GM19455 (cell line): ENCODE data around the gene CFAP410.

Experiments
- ATAC-seq: cut with Tn5 transposase; IDR thresholded peaks from one replicate; pipeline ENCODE4 v1.9.1; 2021; ENCODE audit not compliant: unreplicated experiment

CFAP410 gene

GRCh38 chr21:44331650-44332307, 7.4 kb downstream of the CFAP410 start:
- ATAC-seq, result no peak

GRCh38 chr21:44331209-44331608, 8.0 kb downstream of the CFAP410 start:
- no peak for ATAC-seq

DNA sequence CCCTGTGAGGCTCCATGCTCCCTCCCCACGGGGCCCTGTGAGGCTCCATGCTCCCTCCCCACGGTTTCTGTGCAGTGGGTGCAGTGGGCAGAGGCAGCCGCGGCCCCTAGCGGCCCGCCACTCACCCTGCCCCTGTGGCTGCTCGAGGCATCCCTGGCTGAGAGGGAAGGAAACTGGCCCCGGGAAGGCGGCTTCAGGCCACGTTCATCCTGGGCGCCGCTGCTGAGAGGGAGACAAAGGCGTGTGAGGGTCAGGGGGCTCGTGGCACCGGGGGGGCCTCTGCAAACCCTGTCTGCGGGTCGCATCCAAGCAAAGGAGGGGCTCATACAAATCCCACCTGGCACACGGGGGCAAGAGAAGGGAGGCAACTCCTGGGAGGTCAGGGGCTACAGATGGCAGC, 8.5 kb downstream of the CFAP410 start:
- ATAC-seq, result no peak

GRCh38 chr21:44329971-44330681, 9.1 kb downstream of the CFAP410 start:
- ATAC-seq, result no peak

DNA sequence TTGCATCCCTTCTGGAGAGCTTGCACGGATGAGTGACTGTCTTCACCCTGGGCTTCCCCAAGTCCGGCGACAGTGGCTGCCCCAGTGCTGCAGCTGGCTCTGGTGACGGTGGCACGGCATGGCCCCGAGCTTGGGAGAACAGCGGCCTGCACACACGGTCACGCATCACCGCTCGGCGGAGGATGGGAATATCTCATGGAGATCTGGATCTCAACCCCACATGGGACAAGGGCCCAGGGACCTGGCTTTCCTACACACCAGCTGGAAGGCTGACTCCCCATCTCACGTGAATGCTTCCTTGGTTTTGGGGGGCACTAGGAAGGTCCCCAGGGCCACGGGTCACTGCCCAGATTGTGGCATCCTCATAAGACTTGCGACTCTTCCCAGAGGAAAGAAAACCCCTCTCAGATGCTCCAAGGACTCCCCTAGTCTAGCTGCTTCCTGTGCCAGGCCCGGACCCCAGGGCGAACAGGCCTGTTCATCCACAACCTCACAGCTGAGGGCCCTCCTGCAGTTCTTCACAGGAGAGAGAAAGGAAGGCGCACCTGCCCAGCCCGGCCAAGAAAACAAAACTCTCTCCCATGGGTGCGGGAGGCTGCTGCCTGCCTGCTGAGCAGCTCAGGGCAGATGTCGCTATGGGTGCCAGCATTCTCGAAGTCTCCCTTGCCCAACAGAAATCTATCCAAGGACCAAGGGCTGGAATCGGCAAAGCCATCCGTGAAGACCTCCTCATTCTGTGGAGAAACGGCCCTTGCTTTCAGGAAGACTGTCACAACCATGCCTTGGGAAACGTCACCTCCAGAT, 9.9 kb downstream of the CFAP410 start:
- ATAC-seq, result no peak

DNA sequence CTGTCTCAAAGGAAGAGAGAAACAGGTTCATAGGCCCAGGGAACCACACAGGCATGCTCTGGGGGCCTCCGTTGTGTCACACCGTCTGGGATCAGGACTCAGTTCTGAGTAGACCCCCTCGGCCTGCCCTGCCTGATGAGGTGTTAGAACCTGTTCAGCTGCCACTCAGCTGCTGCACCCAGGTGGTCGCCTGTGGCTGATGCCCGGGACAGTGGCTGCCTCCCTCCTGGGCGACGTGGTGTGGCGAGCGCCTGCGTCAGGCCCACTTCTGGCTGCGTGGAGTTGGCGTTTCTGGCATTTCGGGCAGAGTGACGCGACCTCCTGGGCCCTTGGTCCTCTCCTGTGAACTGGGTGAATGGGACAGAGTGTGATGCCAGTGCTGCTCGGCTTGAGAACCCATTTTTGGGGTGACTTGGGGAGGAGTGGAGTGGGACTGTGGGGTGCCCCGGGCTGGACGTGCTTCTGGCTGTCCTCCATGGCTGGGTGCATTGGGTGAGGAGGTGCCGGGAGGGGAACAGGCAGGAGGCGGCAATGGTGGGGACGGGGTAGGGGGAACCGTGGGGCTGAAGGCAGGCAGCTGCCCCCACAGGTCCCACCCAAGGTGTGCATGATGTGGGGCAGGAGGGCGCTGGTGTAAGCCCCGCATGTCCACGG, 10.8 kb downstream of the CFAP410 start:
- ATAC-seq, result no peak

DNA sequence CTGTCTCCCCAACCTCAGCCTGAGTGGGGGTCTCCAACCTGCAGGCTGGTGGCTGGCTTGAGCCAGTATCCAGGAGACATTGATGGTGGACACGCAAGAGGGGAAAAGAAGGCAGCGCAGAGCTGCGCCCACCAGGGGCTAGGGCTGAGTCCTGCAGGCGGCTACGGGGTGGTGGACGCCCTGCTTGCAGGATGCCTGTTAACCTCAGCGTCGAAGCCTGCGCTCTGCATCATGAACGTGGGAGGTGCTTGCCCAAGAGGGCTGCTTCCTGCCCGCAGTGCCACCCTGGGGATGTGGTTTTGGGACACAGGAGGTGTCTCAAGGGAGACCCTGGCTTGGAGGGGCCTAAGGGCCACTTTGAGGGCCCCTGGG, 11.6 kb downstream of the CFAP410 start:
- ATAC-seq, result no peak

GRCh38 chr21:44326716-44327602, 12.2 kb downstream of the CFAP410 start:
- ATAC-seq, result no peak

GRCh38 chr21:44326272-44326647, 12.9 kb downstream of the CFAP410 start:
- ATAC-seq, result no peak

DNA sequence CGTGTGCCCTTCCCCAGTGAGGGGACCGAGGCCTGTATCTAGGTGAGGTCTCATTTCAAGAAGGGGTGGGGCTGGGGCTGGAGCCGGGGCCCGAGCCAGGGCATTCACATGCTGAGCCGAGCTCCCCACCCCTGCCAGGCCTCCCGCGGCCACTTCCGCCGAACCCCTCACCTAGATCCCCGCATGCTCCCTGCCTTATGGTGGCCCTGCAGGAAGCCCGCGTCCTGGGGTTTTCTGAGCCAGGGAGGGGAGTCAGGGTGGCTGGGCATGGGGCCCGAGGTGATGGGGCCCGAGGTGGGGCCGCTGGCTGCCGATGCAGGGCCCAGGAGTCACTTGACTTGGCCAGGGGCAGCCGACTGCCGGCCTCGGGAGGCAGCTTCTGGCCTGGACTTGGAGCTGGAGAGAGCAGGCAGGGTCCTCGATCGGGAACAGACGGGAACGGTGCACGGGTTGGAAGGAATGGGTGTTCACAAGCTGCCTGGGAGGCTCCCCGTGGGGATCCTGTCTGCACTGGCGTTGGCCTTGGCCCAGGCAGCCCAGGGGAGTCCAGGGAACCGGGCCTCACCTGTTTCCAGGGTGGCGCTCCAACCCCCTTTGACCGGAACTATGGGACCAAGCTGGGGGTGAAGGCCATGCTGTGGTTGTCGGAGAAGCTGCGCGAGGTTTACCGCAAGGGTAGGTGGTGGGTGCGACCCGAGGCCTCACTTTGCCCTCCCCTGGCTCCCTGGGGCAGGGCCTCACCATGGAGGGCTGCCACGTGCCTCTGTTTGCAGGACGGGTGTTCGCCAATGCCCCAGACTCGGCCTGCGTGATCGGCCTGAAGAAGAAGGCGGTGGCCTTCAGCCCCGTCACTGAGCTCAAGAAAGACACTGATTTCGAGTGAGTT, 13.6 kb downstream of the CFAP410 start:
- ATAC-seq, result no peak

DNA sequence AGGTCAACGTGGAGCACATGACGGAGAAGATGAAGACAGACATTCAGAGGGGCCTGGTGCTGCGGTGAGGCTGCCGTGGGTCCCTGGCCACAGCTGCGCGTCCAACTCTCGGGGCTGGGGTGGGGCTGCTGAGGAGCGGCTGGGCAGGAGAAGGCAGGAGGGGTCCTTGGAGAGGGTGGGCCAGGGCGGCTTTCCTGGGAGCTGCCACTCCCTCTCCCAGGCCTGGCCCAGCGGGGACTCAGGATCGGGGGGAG, 14.4 kb downstream of the CFAP410 start:
- no peak for ATAC-seq

GRCh38 chr21:44324106-44324853, 14.9 kb downstream of the CFAP410 start:
- no peak for ATAC-seq

DNA sequence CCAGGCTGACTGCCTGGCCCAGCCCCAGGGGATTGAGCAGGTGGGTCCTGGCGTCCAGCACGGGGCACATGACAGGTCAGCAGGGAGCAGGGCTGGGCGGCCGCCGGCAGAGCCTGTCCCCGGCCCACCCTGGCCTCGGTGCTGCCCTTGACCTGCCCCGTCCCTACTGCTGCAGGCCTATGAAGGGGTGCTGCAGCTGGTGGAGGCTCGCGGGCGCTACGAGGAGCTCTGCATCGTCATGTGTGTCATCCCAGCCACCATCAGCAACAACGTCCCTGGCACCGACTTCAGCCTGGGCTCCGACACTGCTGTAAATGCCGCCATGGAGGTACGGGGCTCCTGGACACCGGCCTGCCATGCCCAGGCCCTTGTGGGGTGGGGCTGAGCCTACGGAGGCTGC, 15.6 kb downstream of the CFAP410 start:
- no peak for ATAC-seq

- no peak for ATAC-seq
Measured at GRCh38 chr21:44322621-44323325, 16.4 kb downstream of the CFAP410 start.

DNA sequence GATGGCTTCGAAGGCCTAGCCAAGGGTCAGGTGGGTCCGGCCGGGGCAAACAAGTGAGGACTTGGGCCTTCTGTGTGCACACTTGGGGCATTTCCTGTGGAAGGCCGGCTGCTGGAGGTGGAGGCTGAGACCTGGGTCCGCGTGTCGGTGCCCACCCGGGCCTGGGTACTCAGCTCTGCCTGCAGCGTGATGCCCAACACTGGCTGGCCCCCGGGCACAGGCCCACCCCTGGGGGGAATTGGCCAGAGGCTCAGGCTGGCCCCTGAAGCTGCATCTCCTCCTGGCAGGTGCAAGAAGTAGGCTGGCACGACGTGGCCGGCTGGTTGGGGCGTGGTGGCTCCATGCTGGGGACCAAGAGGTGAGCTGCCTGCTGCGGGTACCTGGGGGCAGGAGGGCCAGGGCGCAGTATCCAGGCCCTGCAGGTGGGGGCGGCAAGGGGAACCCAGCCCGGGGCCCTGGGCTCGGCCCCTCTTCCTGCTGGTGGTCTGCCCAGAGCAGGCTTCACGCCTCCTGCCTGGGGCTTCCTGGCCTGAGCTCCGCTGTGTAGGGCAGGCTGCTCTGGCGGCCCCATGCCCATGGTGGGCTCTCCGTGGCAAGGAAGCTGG, 17.2 kb downstream of the CFAP410 start:
- no peak for ATAC-seq

DNA sequence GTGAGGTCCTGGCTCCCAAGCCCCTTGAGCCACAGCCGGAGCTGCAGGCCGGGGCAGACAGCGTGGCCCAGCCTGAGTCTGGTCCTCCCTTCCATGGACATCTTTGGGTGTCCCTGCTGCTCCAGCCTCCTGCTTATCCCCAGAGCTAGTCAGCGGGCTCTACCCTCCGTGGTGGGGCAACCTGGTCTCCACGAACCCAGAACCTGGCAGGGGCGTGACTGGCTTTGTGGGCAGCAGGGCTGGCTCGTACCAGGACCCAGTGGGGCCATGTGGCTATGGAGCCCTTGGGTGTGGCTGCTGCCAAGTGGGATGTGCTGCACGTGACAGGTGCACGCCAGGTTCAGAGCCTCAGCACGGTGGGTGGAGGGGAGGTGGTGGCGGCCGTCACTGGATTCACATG, 18.3 kb downstream of the CFAP410 start:
- no peak for ATAC-seq

GRCh38 chr21:44319407-44320065, 19.7 kb downstream of the CFAP410 start:
- ATAC-seq, result no peak
